A549 (cell line): ENCODE data around the gene ZNF423.

Source experiments
- CTCF ChIP-seq: fragments of >200 bp; sonication (Bioruptor Twin); formaldehyde crosslinking; IDR thresholded peaks from 3 replicates; pipeline ENCODE4 v1.5.1; 2016
- EP300 ChIP-seq, 2 experiments: fragments of >200 bp; sonication (Bioruptor Twin); formaldehyde crosslinking; IDR thresholded peaks; 2 replicates in 1 of 2; 3 replicates in 1 of 2; pipeline ENCODE4 v1.6.1; 2016 to 2017
- HEYL ChIP-seq: fragments of 250-450 bp; sonication (Bioruptor Pico); IDR thresholded peaks from 2 replicates; pipeline ENCODE4 v1.8.0; 2021; ENCODE audit warnings: mild to moderate bottlenecking, moderate library complexity
- MAX ChIP-seq: IDR thresholded peaks from 2 replicates; pipeline ENCODE4 v1.6.1; 2012
- MAZ ChIP-seq: fragments of 150-350 bp; IDR thresholded peaks from 2 replicates; pipeline ENCODE4 v1.6.1; 2014; ENCODE audit warnings: antibody characterized with exemption, low read depth, low read length, borderline replicate concordance
- NR3C1 ChIP-seq: fragments of >200 bp; sonication (Bioruptor Twin); formaldehyde crosslinking; IDR thresholded peaks from 3 replicates; pipeline ENCODE4 v1.6.1; 2017
- POLR2A ChIP-seq: IDR thresholded peaks from 2 replicates; pipeline ENCODE4 v1.6.1; 2012; ENCODE audit warnings: mild to moderate bottlenecking, low read length
- SMC3 ChIP-seq: fragments of >200 bp; sonication (Bioruptor Twin); formaldehyde crosslinking; IDR thresholded peaks from 3 replicates; pipeline ENCODE4 v1.6.1; 2018; ENCODE audit warnings: inconsistent platforms
- ZSCAN20 ChIP-seq: fragments of 250-450 bp; sonication (Bioruptor Pico); IDR thresholded peaks from 2 replicates; pipeline ENCODE4 v1.8.0; 2022; ENCODE audit warnings: mild to moderate bottlenecking, moderate library complexity

GRCh38 chr16:49658531-49658930 is 197.4 kb downstream of the ZNF423 start:
- TF ChIP-seq POLR2A (no peak), MAZ (no peak), CTCF (no peak), NR3C1 (no peak), ZSCAN20 (CRISPR knock-in tag) (no peak), HEYL (no peak), EP300 (IDR thresholded peaks at IDR 0.05) (no peak), MAX (no peak), SMC3 (no peak)
